GOT3 (cell line): Measurements from ENCODE around the gene NFKBIE.

Source experiments
- DNase-seq: peaks from one replicate; lab custom pipeline; 2025; ENCODE audit warnings: mixed read lengths; lab: John Stamatoyannopoulos, UW

The NFKBIE gene

GRCh38 chr6:44297063-44298038 is 32.0 kb upstream of the NFKBIE start:
- DNase-seq: no peak

DNA sequence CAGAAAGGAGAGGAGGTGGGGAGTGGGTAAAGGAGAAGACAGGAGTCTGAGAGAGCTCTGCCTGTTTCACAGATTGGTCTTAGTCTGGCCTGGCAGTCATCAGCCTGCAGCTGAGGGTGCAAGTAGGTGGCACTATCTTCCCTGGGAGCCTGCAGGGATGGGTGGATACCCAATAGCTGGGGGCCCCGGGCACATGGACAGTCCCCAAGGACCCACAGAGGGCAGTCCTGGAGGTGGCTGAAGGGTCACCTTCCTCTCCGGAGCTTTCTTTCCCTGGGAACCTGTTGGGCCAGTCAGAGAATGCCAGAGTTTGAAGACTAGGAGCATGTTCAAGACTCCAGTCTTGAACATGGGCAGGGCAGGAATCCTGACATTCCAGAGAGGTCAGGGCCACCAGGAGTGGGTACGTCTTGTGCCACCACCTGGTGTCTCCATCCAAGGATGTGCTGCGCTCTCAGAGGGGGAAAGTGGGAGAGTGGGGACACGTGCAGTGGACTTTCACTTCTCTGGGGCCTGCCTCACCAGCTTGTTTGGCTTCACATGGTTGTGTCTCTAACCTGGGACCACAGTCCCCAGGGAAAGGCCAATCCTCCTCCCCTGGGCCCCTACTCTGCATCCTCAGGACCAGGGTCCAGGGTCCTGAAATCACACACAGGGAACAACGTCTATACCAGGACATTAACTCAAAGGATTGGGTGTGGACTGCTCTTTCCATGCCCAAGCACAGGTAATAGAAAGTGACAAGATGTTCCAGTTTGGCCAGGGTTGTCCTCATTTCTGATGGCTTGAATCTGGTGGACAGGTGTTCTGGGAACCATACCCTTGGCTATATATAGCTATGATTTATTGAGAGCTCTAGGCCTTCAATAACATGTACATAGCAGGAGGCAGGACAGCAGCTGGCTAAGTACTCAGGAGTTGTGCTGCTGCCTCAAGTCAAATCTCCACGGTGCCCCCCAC is 29.8 kb upstream of the NFKBIE start:
- DNase-seq: no peak

- no peak for DNase-seq
These were observed 27.5 kb upstream of the NFKBIE start for GRCh38 chr6:44292661-44293365.

GRCh38 chr6:44291841-44292240 is 26.5 kb upstream of the NFKBIE start:
- no peak for DNase-seq

DNA sequence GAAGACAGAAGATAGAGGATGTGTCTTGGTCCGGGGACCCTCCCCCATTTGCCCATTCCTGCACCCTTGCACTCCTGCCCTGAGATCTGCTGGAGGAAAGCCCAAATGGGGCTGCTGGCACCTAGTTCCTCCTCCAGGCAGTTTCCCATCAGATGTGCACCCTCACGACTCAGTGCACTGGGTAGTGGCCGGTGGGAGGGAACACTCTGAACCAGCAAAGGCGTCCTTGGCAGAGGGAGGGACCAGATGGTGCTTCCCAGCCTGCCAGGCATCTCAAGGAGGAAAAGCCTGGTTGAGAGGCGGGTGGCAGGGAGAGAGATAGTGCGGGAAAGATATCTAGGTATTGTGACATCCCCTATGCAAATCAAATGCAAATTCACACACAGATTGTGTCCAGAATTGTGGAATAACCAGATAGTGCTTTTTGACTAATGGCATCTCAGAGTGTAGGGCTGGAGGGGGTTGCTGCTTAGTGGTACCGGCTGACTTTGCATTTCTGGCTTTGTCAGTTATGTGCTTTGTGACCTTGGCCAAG is 24.4 kb upstream of the NFKBIE start:
- DNase-seq: no peak

DNA sequence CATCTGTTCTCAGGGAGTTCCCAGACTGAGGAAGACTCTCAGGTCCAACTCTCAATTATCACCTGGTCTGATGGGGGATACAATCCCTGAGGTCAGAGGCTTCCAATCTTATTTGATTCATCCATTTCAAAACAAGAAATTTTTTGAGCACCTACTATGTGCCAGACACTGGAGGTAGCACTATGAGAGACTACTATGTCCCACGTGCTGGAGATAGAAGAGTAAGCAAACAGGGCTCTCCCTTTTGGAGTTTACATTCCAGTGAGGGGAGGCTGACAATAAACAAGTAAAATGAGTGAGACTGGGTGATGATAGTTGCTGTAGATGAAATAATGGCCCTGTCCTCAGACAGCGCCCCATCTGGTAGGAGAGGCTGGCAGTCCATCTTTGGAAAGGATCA is 21.4 kb upstream of the NFKBIE start:
- no peak for DNase-seq

DNA sequence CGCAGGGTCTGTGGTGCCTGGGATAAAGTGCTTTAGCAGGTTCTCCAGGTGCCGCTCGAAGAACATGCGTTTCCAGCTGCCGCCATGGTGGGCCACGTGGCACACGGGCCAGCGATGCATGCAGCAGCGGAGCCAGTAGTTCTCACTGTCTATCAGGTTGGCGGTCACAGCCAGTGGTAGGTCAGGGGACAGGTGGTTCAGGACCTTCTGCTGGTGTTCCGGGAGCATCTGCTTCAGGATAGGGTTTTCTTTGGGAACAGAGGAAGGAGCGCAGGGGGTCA is 20.9 kb upstream of the NFKBIE start:
- no peak for DNase-seq

- no peak for DNase-seq
These were observed 20.4 kb upstream of the NFKBIE start for GRCh38 chr6:44285552-44286284.

- no peak for DNase-seq
These were observed 19.5 kb upstream of the NFKBIE start for GRCh38 chr6:44284867-44285266.

- DNase-seq: no peak
These were observed 18.8 kb upstream of the NFKBIE start for GRCh38 chr6:44284121-44284520.

GRCh38 chr6:44278774-44279697 is 13.7 kb upstream of the NFKBIE start:
- no peak for DNase-seq

GRCh38 chr6:44278315-44278714 is 13.0 kb upstream of the NFKBIE start:
- no peak for DNase-seq

DNA sequence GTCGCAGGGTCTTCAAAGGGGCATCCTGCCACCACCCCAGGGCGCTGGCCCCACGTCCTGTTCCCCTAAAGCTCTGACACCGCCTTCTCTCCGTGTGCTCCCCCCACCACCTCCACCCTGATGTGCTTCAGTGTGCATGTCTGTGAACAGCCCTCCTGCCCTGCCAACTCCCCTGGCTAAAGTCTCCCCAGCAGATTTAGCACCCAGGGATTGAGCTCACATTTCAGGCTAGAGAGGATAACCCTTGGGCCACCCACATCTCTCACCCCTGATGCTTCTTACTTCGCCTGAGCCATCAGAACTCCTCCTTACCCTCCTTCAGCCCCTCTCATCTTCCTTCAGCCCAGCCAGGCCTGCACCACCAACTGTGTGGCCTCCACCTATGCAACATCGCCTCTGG is 12.4 kb upstream of the NFKBIE start:
- no peak for DNase-seq

GRCh38 chr6:44276667-44277640 is 11.6 kb upstream of the NFKBIE start:
- DNase-seq: no peak

DNA sequence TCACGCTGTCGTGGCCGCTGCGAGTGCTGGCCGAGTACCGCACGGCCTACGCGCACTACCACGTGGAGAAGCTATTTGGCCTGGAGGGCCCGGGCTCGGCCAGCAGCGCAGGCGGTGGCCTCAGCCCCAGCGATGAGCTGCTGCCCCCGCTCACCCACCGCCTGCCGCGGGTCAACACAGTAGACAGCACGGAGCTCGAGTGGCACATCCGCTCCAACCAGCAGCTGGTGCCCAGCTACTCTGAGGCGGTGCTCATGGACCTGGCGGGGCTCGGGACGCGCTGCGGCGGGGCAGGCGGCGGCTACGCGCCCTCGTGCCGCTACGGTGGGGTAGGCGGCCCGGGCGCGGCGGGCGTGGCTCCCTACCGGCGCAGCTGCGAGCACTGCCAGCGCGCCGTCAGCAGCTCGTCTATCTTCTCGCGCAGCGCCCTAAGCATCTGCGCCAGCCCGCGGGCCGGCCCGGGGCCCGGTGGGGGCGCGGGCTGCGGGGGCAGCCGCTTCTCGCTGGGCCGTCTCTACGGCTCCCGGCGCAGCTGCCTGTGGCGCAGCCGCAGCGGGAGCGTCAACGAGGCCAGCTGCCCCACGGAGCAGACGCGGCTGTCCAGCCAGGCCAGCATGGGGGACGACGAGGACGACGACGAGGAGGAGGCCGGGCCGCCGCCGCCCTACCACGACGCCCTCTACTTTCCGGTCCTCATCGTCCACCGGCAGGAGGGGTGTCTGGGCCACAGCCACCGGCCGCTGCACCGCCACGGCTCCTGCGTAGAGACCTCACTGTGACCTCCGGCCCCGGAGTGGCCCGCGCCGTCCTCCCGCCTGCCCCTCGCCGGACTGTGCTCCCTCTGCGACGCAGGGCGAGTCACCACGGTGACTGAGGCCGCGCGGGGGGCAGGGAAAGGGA is 10.6 kb upstream of the NFKBIE start:
- no peak for DNase-seq

- DNase-seq: no peak
These were observed 10.0 kb upstream of the NFKBIE start for GRCh38 chr6:44275271-44275748.

GRCh38 chr6:44273617-44274016 is 8.3 kb upstream of the NFKBIE start:
- no peak for DNase-seq
